Liver (tissue), 9 donors: Measurements from ENCODE around the gene FHOD1. TPM values are rescaled to one million over a fixed set of nuclear protein-coding genes. Genes with fewer than 3 reads are reported as not detected.

Source experiments
- DNase-seq: peaks from one replicate; pipeline ENCODE4 v3.0.0-alpha.2; 2017; ENCODE audit warnings: low spot score
- H3K27ac ChIP-seq, 2 donors: one replicate each; pipeline ENCODE4 v1.7.0; 2013; ENCODE audit warnings: inconsistent platforms in 2 of 2, low read length in 2 of 2, control low read depth in 1 of 2, low read depth in 1 of 2, mild to moderate bottlenecking in 1 of 2
- H3K27me3 ChIP-seq, 4 donors: one replicate each; pipeline versions ENCODE4 v1.6.1 to v1.7.0; 2013; ENCODE audit warnings: low read length in 3 of 4, inconsistent platforms in 1 of 4, mild to moderate bottlenecking in 1 of 4, moderate library complexity in 1 of 4; ENCODE audit not compliant: control insufficient read depth in 4 of 4, insufficient read depth in 4 of 4
- H3K36me3 ChIP-seq, 4 donors: one replicate each; pipeline versions ENCODE4 v1.6.1 to v1.7.0; 2013; ENCODE audit warnings: low read length in 3 of 4, mild to moderate bottlenecking in 3 of 4, low read depth in 1 of 4, moderate library complexity in 1 of 4; ENCODE audit not compliant: control insufficient read depth in 4 of 4, insufficient read depth in 3 of 4
- H3K4me1 ChIP-seq, 4 donors: one replicate each; pipeline versions ENCODE4 v1.6.1 to v1.7.0; 2013; ENCODE audit warnings: low read length in 3 of 4, mild to moderate bottlenecking in 3 of 4, moderate library complexity in 1 of 4; ENCODE audit not compliant: control insufficient read depth in 4 of 4, insufficient read depth in 4 of 4
- H3K4me3 ChIP-seq, 3 donors: one replicate each; pipeline versions ENCODE4 v1.6.1 to v1.7.0; 2013; ENCODE audit warnings: low read length in 3 of 3, control low read depth in 1 of 3, low read depth in 1 of 3, mild to moderate bottlenecking in 1 of 3
- H3K9ac ChIP-seq, 2 donors: one replicate each; pipeline ENCODE4 v1.7.0; 2013; ENCODE audit warnings: low read length in 2 of 2, mild to moderate bottlenecking in 2 of 2, moderate library complexity in 2 of 2, control low read depth in 1 of 2, low read depth in 1 of 2
- H3K9me3 ChIP-seq, 4 donors: one replicate each; pipeline versions ENCODE4 v1.6.1 to v1.7.0; 2013; ENCODE audit warnings: low read length in 3 of 4; ENCODE audit not compliant: control insufficient read depth in 4 of 4
- ATF3 ChIP-seq: IDR thresholded peaks from 2 replicates; pipeline ENCODE4 v1.6.1; 2016; ENCODE audit warnings: antibody characterized with exemption
- CTCF ChIP-seq: fragments of 150-350 bp; IDR thresholded peaks from 2 replicates; pipeline ENCODE4 v1.5.1; 2017; ENCODE audit warnings: improper control_type of control experiment, low read depth, low read length; ENCODE audit not compliant: missing input control
- EGR1 ChIP-seq, 2 donors: IDR thresholded peaks; 2 replicates each; pipeline ENCODE4 v1.6.1; 2016 to 2018; ENCODE audit warnings: antibody characterized with exemption in 2 of 2, low read depth in 2 of 2
- FOXA1 ChIP-seq: IDR thresholded peaks from 2 replicates; pipeline ENCODE4 v1.6.1; 2016; ENCODE audit warnings: antibody characterized with exemption
- FOXA2 ChIP-seq: IDR thresholded peaks from 2 replicates; pipeline ENCODE4 v1.6.1; 2016; ENCODE audit warnings: antibody characterized with exemption
- GABPA ChIP-seq, 2 donors: IDR thresholded peaks in 1 of 2; conservative IDR thresholded peaks in 1 of 2; 2 replicates each; pipeline ENCODE4 v1.6.1; 2016; ENCODE audit warnings: antibody characterized with exemption in 2 of 2, mild to moderate bottlenecking in 1 of 2, moderate library complexity in 1 of 2
- HNF4A ChIP-seq, 2 donors: conservative IDR thresholded peaks; 2 replicates each; pipeline ENCODE4 v1.6.1; 2016; ENCODE audit warnings: antibody characterized with exemption in 2 of 2, mild to moderate bottlenecking in 2 of 2
- HNF4G ChIP-seq: IDR thresholded peaks from 2 replicates; pipeline ENCODE4 v1.6.1; 2016; ENCODE audit warnings: antibody characterized with exemption
- JUND ChIP-seq, 2 donors: IDR thresholded peaks; 2 replicates each; pipeline ENCODE4 v1.6.1; 2016; ENCODE audit warnings: antibody characterized with exemption in 2 of 2
- MAX ChIP-seq: IDR thresholded peaks from 2 replicates; pipeline ENCODE4 v1.6.1; 2016; ENCODE audit warnings: antibody characterized with exemption
- NR2F2 ChIP-seq: IDR thresholded peaks from 2 replicates; pipeline ENCODE4 v1.6.1; 2016; ENCODE audit warnings: antibody characterized with exemption
- RAD21 ChIP-seq, 2 donors: IDR thresholded peaks; 2 replicates each; pipeline ENCODE4 v1.6.1; 2016; ENCODE audit warnings: antibody characterized with exemption in 2 of 2, mild to moderate bottlenecking in 2 of 2
- REST ChIP-seq: IDR thresholded peaks from 2 replicates; pipeline ENCODE4 v1.6.1; 2016; ENCODE audit warnings: antibody characterized with exemption, mild to moderate bottlenecking
- RXRA ChIP-seq, 2 donors: IDR thresholded peaks; 2 replicates each; pipeline ENCODE4 v1.6.1; 2017 to 2018; ENCODE audit warnings: antibody characterized with exemption in 2 of 2, mild to moderate bottlenecking in 1 of 2
- SP1 ChIP-seq: IDR thresholded peaks from 2 replicates; pipeline ENCODE4 v1.6.1; 2018; ENCODE audit warnings: antibody characterized with exemption, mild to moderate bottlenecking
- TAF1 ChIP-seq: conservative IDR thresholded peaks from 2 replicates; pipeline ENCODE4 v1.6.1; 2016; ENCODE audit warnings: antibody characterized with exemption, mild to moderate bottlenecking
- YY1 ChIP-seq: IDR thresholded peaks from 2 replicates; pipeline ENCODE4 v1.6.1; 2016; ENCODE audit warnings: antibody characterized with exemption, mild to moderate bottlenecking
- ZBTB33 ChIP-seq: IDR thresholded peaks from 2 replicates; pipeline ENCODE4 v1.6.1; 2016; ENCODE audit warnings: antibody characterized with exemption
- WGBS: extraction: QIAGEN DNeasy Blood & Tissue Kit; methylation state at CpG from one replicate; pipeline ENCODE4 v1.1.7; 2013; 5-methylcytosine and 5-hydroxymethylcytosine counted together
- polyA plus RNA-seq, 2 donors: library from polyadenylated mRNA; stranded (reverse) in 1 of 2; unstranded in 1 of 2; fragments of 200-250 nt in 1 of 2; fragments of >200 nt in 1 of 2; fragmentation: Nextera tagmentation in 1 of 2; extraction: Ambion mirVana in 1 of 2; gene quantifications; one replicate each; pipeline versions ENCODE4 v1.2.1 to v1.2.3, GENCODE V29; 2013 to 2015
- total RNA-seq, 2 donors: library from RNA; depleted of rRNA; stranded (reverse); fragments of >200 nt; gene quantifications; one replicate each; pipeline ENCODE4 v1.2.3, GENCODE V29; 2014
- donor health status: healthy.
- donor health status: healthy.
- donor health status: healthy.
- donor health status: healthy.
- donor health status: healthy.

The FHOD1 gene
- total and polyA plus RNA-seq, 4 donors = 2.2 to 6.4 (median 4.1) TPM

- H3K27me3 ChIP-seq = no peaks in the 10 kb centered on the region
- no peaks in the 10 kb centered on the region for H3K36me3 ChIP-seq
- no peak overlapping the region for H3K27ac ChIP-seq
- H3K9me3 ChIP-seq = no peaks in the 10 kb centered on the region
- no peak for DNase-seq
- WGBS = 67% methylated on average over 8 of the region's 8 CpGs
- TF ChIP-seq FOXA2 (no peak), REST (no peak), MAX (no peak), ZBTB33 (no peak), CTCF (no peak), FOXA1 (no peak), GABPA (IDR thresholded peaks at IDR 0.05 in 1 of 2, conservative IDR thresholded peaks at IDR 0.05 in 1 of 2) (no peak), EGR1 (IDR thresholded peaks at IDR 0.05; ENCODE audit: low read depth in 2 of 2) (no peak), RAD21 (IDR thresholded peaks at IDR 0.05) (no peak), SP1 (no peak), NR2F2 (no peak), YY1 (no peak), HNF4A (conservative IDR thresholded peaks at IDR 0.05) (no peak), RXRA (IDR thresholded peaks at IDR 0.05) (no peak), JUND (IDR thresholded peaks at IDR 0.05) (no peak), HNF4G (no peak), TAF1 (no peak), ATF3 (no peak)
- no peaks in the 10 kb centered on the region for H3K4me1 ChIP-seq
- H3K9ac ChIP-seq = no peak overlapping the region
- no peak overlapping the region for H3K4me3 ChIP-seq
These were observed 18.6 kb upstream of the FHOD1 start for GRCh38 chr16:67265834-67266233.
